ENCODE data around the gene TMEM140. TPM values are rescaled to one million over a fixed set of nuclear protein-coding genes. Genes with fewer than 3 reads are reported as not detected.
A peak's percentile ranks its signal among the peaks of the same experiment; 100 is the strongest.

The TMEM140 gene
- total and polyA plus RNA-seq, 2 of the 13 experiments (the other 11 are each of a cell fraction or from before 2014, with no cell fraction given) = 9.2 to 21.7 TPM

DNA sequence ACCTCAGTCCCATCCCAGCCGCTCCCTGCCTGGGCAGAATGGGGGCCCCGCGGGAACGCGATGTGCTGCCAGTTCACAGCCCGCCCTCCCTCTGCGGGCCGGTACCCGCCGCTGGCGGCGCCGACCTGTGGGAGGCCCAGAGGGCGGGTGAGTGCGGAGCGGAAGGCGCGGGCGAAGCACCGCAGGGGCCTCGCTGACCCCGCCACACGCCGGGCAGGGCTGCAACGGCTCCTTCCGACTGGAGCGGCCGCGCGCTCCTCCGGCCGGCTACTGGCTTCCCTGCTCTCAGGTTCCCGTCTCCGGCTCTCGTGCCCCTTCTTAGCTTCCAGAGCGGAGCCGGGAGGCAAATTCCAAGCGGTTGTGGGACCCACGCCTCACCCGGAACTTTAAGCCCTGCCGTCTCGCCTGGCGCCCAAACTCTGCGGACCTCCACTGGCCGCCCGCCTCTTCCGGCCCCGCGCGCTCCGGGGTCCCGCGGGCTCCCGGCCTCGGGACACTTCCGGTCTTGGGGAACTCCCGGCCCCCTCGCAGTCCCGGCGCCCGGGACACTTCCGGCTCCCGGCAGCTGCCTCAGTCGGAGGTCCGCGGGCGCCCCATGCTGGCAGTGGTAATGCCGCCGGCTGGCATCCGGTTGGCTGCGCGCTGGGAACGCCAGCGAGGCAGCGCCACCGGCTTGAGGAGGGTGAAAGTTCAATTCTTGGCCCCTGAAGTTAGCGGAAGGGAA lies 22.6 kb downstream of the TMEM140 start, which contains the start of gene CYREN (continued):
- TF ChIP-seq GABPA (IDR thresholded peaks at IDR 0.05; ENCODE audit: low read depth, low read length) = peak; percentile 92
- TF ChIP-seq GABPA (CRISPR knock-in tag; IDR thresholded peaks at IDR 0.05; ENCODE audit: low read depth) = peak; percentile 91
- TF ChIP-seq, protein P1, sequence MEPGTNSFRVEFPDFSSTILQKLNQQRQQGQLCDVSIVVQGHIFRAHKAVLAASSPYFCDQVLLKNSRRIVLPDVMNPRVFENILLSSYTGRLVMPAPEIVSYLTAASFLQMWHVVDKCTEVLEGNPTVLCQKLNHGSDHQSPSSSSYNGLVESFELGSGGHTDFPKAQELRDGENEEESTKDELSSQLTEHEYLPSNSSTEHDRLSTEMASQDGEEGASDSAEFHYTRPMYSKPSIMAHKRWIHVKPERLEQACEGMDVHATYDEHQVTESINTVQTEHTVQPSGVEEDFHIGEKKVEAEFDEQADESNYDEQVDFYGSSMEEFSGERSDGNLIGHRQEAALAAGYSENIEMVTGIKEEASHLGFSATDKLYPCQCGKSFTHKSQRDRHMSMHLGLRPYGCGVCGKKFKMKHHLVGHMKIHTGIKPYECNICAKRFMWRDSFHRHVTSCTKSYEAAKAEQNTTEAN (CRISPR knock-in tag; conservative IDR thresholded peaks at IDR 0.05) = peak; percentile 79
- peak; percentile 88; the same call in 1 of the 2 replicates for TF ChIP-seq ZMAT3 (CRISPR knock-in tag; conservative IDR thresholded peaks at IDR 0.05)
- no peak for TF ChIP-seq MZF1 (CRISPR knock-in tag; IDR thresholded peaks at IDR 0.05; ENCODE audit: borderline replicate concordance)
- peak; percentile 99 for TF ChIP-seq GABPB1 (CRISPR knock-in tag; IDR thresholded peaks at IDR 0.05)
- TF ChIP-seq, protein P2, sequence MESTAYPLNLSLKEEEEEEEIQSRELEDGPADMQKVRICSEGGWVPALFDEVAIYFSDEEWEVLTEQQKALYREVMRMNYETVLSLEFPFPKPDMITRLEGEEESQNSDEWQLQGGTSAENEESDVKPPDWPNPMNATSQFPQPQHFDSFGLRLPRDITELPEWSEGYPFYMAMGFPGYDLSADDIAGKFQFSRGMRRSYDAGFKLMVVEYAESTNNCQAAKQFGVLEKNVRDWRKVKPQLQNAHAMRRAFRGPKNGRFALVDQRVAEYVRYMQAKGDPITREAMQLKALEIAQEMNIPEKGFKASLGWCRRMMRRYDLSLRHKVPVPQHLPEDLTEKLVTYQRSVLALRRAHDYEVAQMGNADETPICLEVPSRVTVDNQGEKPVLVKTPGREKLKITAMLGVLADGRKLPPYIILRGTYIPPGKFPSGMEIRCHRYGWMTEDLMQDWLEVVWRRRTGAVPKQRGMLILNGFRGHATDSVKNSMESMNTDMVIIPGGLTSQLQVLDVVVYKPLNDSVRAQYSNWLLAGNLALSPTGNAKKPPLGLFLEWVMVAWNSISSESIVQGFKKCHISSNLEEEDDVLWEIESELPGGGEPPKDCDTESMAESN (CRISPR knock-in tag; conservative IDR thresholded peaks at IDR 0.05) = peak; percentile 92
- TF ChIP-seq ZNF569 (CRISPR knock-in tag; IDR thresholded peaks at IDR 0.05; ENCODE audit: borderline replicate concordance) = no peak
- 0 out of 2 replicates have a peak, but pooled peaks have one; percentile 72 for TF ChIP-seq ZBTB7B (CRISPR knock-in tag; IDR thresholded peaks at IDR 0.05)
- 0 out of 2 replicates have a peak, but pooled peaks have one; percentile 35 for TF ChIP-seq ZNF34 (CRISPR knock-in tag; IDR thresholded peaks at IDR 0.05; ENCODE audit: borderline replicate concordance)
- TF ChIP-seq, protein P3, sequence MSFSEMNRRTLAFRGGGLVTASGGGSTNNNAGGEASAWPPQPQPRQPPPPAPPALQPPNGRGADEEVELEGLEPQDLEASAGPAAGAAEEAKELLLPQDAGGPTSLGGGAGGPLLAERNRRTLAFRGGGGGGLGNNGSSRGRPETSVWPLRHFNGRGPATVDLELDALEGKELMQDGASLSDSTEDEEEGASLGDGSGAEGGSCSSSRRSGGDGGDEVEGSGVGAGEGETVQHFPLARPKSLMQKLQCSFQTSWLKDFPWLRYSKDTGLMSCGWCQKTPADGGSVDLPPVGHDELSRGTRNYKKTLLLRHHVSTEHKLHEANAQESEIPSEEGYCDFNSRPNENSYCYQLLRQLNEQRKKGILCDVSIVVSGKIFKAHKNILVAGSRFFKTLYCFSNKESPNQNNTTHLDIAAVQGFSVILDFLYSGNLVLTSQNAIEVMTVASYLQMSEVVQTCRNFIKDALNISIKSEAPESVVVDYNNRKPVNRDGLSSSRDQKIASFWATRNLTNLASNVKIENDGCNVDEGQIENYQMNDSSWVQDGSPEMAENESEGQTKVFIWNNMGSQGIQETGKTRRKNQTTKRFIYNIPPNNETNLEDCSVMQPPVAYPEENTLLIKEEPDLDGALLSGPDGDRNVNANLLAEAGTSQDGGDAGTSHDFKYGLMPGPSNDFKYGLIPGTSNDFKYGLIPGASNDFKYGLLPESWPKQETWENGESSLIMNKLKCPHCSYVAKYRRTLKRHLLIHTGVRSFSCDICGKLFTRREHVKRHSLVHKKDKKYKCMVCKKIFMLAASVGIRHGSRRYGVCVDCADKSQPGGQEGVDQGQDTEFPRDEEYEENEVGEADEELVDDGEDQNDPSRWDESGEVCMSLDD (CRISPR knock-in tag; IDR thresholded peaks at IDR 0.05; ENCODE audit: borderline replicate concordance) = peak; percentile 20; the same call in 1 of the 2 replicates
- TF ChIP-seq HMG20B (CRISPR knock-in tag; conservative IDR thresholded peaks at IDR 0.05) = no peak
- TF ChIP-seq ZNF616 (CRISPR knock-in tag; IDR thresholded peaks at IDR 0.05; ENCODE audit: low read depth) = peak; percentile 53; the same call in 1 of the 2 replicates
- TF ChIP-seq ZNF747 (CRISPR knock-in tag; IDR thresholded peaks at IDR 0.05; ENCODE audit: borderline replicate concordance) = peak; percentile 79
- TF ChIP-seq HIVEP1 (CRISPR knock-in tag; IDR thresholded peaks at IDR 0.05) = peak; percentile 98
- TF ChIP-seq ZSCAN12 (CRISPR knock-in tag; IDR thresholded peaks at IDR 0.05) = no peak
- TF ChIP-seq, protein P4, sequence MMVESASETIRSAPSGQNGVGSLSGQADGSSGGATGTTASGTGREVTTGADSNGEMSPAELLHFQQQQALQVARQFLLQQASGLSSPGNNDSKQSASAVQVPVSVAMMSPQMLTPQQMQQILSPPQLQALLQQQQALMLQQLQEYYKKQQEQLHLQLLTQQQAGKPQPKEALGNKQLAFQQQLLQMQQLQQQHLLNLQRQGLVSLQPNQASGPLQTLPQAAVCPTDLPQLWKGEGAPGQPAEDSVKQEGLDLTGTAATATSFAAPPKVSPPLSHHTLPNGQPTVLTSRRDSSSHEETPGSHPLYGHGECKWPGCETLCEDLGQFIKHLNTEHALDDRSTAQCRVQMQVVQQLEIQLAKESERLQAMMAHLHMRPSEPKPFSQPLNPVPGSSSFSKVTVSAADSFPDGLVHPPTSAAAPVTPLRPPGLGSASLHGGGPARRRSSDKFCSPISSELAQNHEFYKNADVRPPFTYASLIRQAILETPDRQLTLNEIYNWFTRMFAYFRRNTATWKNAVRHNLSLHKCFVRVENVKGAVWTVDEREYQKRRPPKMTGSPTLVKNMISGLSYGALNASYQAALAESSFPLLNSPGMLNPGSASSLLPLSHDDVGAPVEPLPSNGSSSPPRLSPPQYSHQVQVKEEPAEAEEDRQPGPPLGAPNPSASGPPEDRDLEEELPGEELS (CRISPR knock-in tag; IDR thresholded peaks at IDR 0.05) = 0 out of 2 replicates have a peak, but pooled peaks have one; percentile 31
- TF ChIP-seq ZNF225 (CRISPR knock-in tag; IDR thresholded peaks at IDR 0.05) = peak; percentile 34; the same call in 1 of the 2 replicates
- no peak for TF ChIP-seq CENPT (CRISPR knock-in tag; IDR thresholded peaks at IDR 0.05; ENCODE audit: low read depth)
